Sigmoid colon (tissue), 7 donors: ENCODE data around the gene GUCY1A2. TPM values are rescaled to one million over a fixed set of nuclear protein-coding genes. Genes with fewer than 3 reads are reported as not detected.

ENCODE experiments used
- DNase-seq: peaks from one replicate; pipeline ENCODE4 v3.0.0-alpha.2; 2019
- H3K27ac ChIP-seq, 4 donors: fragments of 200-600 bp; sonication (generic); one replicate each; pipeline ENCODE4 v1.5.1; 2016 to 2019; ENCODE audit warnings: mild to moderate bottlenecking in 1 of 4
- H3K27me3 ChIP-seq, 3 donors: fragments of 200-600 bp; sonication (generic); one replicate each; pipeline ENCODE4 v1.5.1; 2019; ENCODE audit warnings: mild to moderate bottlenecking in 1 of 3
- H3K36me3 ChIP-seq, 4 donors: fragments of 200-600 bp; sonication (generic); one replicate each; pipeline ENCODE4 v1.5.1; 2016 to 2019
- H3K4me1 ChIP-seq, 4 donors: fragments of 200-600 bp; sonication (generic); one replicate each; pipeline ENCODE4 v1.5.1; 2017 to 2019
- H3K4me3 ChIP-seq, 4 donors: fragments of 200-600 bp; sonication (generic); one replicate each; pipeline ENCODE4 v1.5.1; 2017 to 2019; ENCODE audit warnings: mild to moderate bottlenecking in 2 of 4, moderate library complexity in 1 of 4
- H3K9me3 ChIP-seq, 4 donors: fragments of 200-600 bp in 3 of 4; sonication (generic) in 3 of 4; one replicate each; pipeline versions ENCODE4 v1.5.1 to v1.6.1; 2013 to 2019
- EP300 ChIP-seq, 4 donors: sonication (generic); formaldehyde crosslinking; IDR thresholded peaks; one replicate each; pipeline ENCODE4 v1.6.1; 2017; ENCODE audit warnings: antibody characterized with exemption in 4 of 4
- POLR2A ChIP-seq, 2 donors: fragments of 450-650 bp; IDR thresholded peaks; one replicate each; pipeline ENCODE4 v1.6.1; 2016; ENCODE audit warnings: antibody characterized with exemption in 2 of 2, mild to moderate bottlenecking in 2 of 2, moderate library complexity in 2 of 2
- POLR2AphosphoS5 ChIP-seq, 4 donors: sonication (generic); formaldehyde crosslinking; IDR thresholded peaks; one replicate each; pipeline ENCODE4 v1.6.1; 2017; ENCODE audit warnings: antibody characterized with exemption in 4 of 4
- WGBS, 2 donors: extraction: QIAGEN DNeasy Blood & Tissue Kit; methylation state at CpG; one replicate each; pipeline ENCODE4 v1.1.7; 2013; 5-methylcytosine and 5-hydroxymethylcytosine counted together
- intact Hi-C: fragments of 100-400 bp; cut with DNase I; formaldehyde crosslinking; loops from one replicate; pipeline ENCODE4 v1.15.1; 2023
- polyA plus RNA-seq, 3 donors: library from polyadenylated mRNA; stranded (reverse); fragments of 200-250 nt; gene quantifications; one replicate each; pipeline ENCODE4 v1.2.3, GENCODE V29; 2013
- total RNA-seq, 4 donors: library from RNA; depleted of rRNA; stranded (reverse); fragments of >200 nt; gene quantifications; one replicate each; pipeline ENCODE4 v1.1.0, GENCODE V29; 2016
- TF ChIP-seq, protein P1 (sequence below), 4 experiments: fragments of 450-650 bp in 3 of 4; fragments of 200-600 bp in 1 of 4; IDR thresholded peaks; one replicate each; pipeline ENCODE4 v1.5.1; 2016 to 2019; ENCODE audit warnings: antibody characterized with exemption in 4 of 4, mild to moderate bottlenecking in 3 of 4, moderate library complexity in 2 of 4
- donor health status: healthy with polysubstance abuse.
- donor health status: Bipolar disorder and iron deficiency.
- donor health status: healthy.

Gene GUCY1A2
- total and polyA plus RNA-seq, 7 donors = under 0.01 to 2.9 (median 1.6) TPM; not detected in 1

DNA sequence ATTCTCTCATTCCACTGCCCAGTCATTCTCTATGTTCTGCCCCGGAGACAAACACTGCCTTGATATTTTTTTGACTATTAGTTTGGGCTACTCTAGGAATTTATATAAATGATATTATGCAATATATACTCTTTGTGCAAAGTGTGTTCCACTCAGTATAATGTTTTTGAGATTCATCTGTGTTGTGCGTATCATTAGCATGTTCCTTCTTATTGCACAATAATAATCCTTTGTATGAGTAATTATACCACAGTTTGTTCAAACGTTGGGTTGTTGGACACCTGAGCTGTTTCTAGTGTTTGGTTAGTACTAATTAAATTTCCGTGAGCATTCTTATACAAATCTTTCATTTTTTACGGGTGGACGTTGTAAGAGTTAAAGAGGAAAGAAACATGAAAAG is 390.6 kb downstream of the GUCY1A2 start:
- WGBS, 2 donors = 82 to 87% methylated on average over 6 of the region's 6 CpGs
- Histone ChIP-seq H3K27me3 (no peaks in the 10 kb centered on the region), H3K4me3 (no peak overlapping the region), H3K27ac (no peak overlapping the region), H3K4me1 (no peaks in the 10 kb centered on the region), H3K9me3 (no peaks in the 10 kb centered on the region), H3K36me3 (no peaks in the 10 kb centered on the region)
- DNase-seq = no peak
- intact Hi-C loops = no loop called here
- TF ChIP-seq POLR2A (IDR thresholded peaks at IDR 0.05) (no peak), EP300 (IDR thresholded peaks at IDR 0.05) (no peak), POLR2AphosphoS5 (IDR thresholded peaks at IDR 0.05) (no peak)
- TF ChIP-seq, protein P1, sequence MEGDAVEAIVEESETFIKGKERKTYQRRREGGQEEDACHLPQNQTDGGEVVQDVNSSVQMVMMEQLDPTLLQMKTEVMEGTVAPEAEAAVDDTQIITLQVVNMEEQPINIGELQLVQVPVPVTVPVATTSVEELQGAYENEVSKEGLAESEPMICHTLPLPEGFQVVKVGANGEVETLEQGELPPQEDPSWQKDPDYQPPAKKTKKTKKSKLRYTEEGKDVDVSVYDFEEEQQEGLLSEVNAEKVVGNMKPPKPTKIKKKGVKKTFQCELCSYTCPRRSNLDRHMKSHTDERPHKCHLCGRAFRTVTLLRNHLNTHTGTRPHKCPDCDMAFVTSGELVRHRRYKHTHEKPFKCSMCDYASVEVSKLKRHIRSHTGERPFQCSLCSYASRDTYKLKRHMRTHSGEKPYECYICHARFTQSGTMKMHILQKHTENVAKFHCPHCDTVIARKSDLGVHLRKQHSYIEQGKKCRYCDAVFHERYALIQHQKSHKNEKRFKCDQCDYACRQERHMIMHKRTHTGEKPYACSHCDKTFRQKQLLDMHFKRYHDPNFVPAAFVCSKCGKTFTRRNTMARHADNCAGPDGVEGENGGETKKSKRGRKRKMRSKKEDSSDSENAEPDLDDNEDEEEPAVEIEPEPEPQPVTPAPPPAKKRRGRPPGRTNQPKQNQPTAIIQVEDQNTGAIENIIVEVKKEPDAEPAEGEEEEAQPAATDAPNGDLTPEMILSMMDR (IDR thresholded peaks at IDR 0.05) = no peak

DNA sequence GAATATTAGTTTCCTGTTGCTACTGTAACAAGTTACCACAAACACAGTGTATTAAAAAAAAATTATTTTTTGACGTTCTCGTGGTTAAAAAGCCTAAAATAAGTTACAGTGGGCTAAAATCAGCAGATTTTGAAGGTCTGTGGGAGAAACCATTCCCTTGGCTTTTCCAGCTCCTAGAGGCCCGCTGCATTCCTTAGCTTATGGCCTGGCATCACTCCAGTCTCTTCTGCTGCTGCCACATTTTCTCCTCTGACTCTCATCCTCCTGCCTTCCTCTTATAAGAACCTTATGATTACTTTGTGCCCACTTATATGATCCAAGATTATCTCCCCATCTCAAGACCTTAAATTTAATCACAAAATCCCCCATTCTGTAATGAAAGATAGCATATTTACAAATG is 392.7 kb downstream of the GUCY1A2 start:
- TF ChIP-seq, protein P1 (IDR thresholded peaks at IDR 0.05) = no peak
- TF ChIP-seq EP300 (IDR thresholded peaks at IDR 0.05) (no peak), POLR2AphosphoS5 (IDR thresholded peaks at IDR 0.05) (no peak), POLR2A (IDR thresholded peaks at IDR 0.05) (no peak)
- Histone ChIP-seq H3K27me3 (no peaks in the 10 kb centered on the region), H3K36me3 (no peaks in the 10 kb centered on the region), H3K27ac (no peak overlapping the region), H3K9me3 (no peaks in the 10 kb centered on the region), H3K4me1 (no peaks in the 10 kb centered on the region), H3K4me3 (no peak overlapping the region)
- DNase-seq = no peak
- 57 to 71% methylated on average over 3 of the region's 3 CpGs for WGBS, 2 donors
- intact Hi-C loops = no loop called here

GRCh38 chr11:106624377-106624776 is 393.9 kb downstream of the GUCY1A2 start:
- TF ChIP-seq, protein P1 (IDR thresholded peaks at IDR 0.05) = no peak
- TF ChIP-seq POLR2AphosphoS5 (IDR thresholded peaks at IDR 0.05) (no peak), EP300 (IDR thresholded peaks at IDR 0.05) (no peak), POLR2A (IDR thresholded peaks at IDR 0.05) (no peak)
- Histone ChIP-seq H3K9me3 (no peaks in the 10 kb centered on the region), H3K4me1 (no peaks in the 10 kb centered on the region), H3K4me3 (no peak overlapping the region), H3K27me3 (no peaks in the 10 kb centered on the region), H3K36me3 (no peaks in the 10 kb centered on the region), H3K27ac (no peak overlapping the region)
- 60 to 67% methylated on average over 3 of the region's 3 CpGs for WGBS, 2 donors
- intact Hi-C loops = no loop called here
- no peak for DNase-seq
